Tibial artery (tissue), 4 donors: ENCODE results near the gene CEP44.
"Not testable (repeated sequence)": the region's sequence is repeated elsewhere in the genome, so short reads cannot be mapped to it uniquely, and the experiment has no call there.

ENCODE experiments used
- DNase-seq, 2 donors: peaks; one replicate each; pipeline ENCODE4 v3.0.0-alpha.2; 2019
- H3K27ac ChIP-seq, 2 donors: fragments of 200-600 bp; sonication (generic) in 1 of 2; 1 replicate in 1 of 2; 2 replicates in 1 of 2; pipeline ENCODE4 v1.5.1; 2018 to 2019; ENCODE audit warnings: mild to moderate bottlenecking in 1 of 2
- H3K27me3 ChIP-seq, 2 donors: fragments of 200-600 bp; sonication (generic) in 1 of 2; one replicate each; pipeline versions ENCODE4 v1.5.1 to v1.6.0; 2016 to 2019
- H3K36me3 ChIP-seq, 3 donors: fragments of 200-600 bp; sonication (generic) in 2 of 3; one replicate each; pipeline ENCODE4 v1.5.1; 2016 to 2019; ENCODE audit warnings: mild to moderate bottlenecking in 2 of 3
- H3K4me1 ChIP-seq, 4 donors: fragments of 200-600 bp; sonication (generic) in 2 of 4; 1 replicate in 3 of 4; 2 replicates in 1 of 4; pipeline ENCODE4 v1.5.1; 2016 to 2019
- H3K4me3 ChIP-seq, 2 donors: fragments of 200-600 bp; sonication (generic) in 1 of 2; 1 replicate in 1 of 2; 2 replicates in 1 of 2; pipeline ENCODE4 v1.5.1; 2018 to 2019; ENCODE audit warnings: mild to moderate bottlenecking in 2 of 2
- H3K9me3 ChIP-seq, 3 donors: fragments of 200-600 bp; sonication (generic) in 1 of 3; one replicate each; pipeline ENCODE4 v1.5.1; 2016 to 2019
- CTCF ChIP-seq, 2 experiments: fragments of 200-600 bp in 1 of 2; fragments of 450-650 bp in 1 of 2; IDR thresholded peaks; one replicate each; pipeline ENCODE4 v1.5.1; 2017 to 2019; ENCODE audit warnings: antibody characterized with exemption in 2 of 2, mild to moderate bottlenecking in 1 of 2, moderate library complexity in 1 of 2
- intact Hi-C: fragments of 100-400 bp; cut with DNase I; formaldehyde crosslinking; loops from one replicate; pipeline ENCODE4 v1.15.0; 2023; ENCODE audit warnings: low total_unique reads

The CEP44 gene

GRCh38 chr4:174286870-174287269 lies 3.2 kb downstream of the CEP44 start:
- H3K9me3 ChIP-seq, result peaks cover 0 to 1% (median 0%) of the 10 kb centered on the region in 3 donors
- intact Hi-C loops, result no loop called here
- no peaks in the 10 kb centered on the region for H3K27me3 ChIP-seq
- no peak for DNase-seq
- no peak overlapping the region for H3K4me3 ChIP-seq
- H3K27ac ChIP-seq, result no peak overlapping the region
- peaks cover 0 to 2% (median under 1%) of the 10 kb centered on the region in 3 donors for H3K36me3 ChIP-seq
- peaks cover 5 to 27% (median 11%) of the 10 kb centered on the region in 4 donors for H3K4me1 ChIP-seq
- no peak for TF ChIP-seq CTCF (IDR thresholded peaks at IDR 0.05)

GRCh38 chr4:174292473-174292872 lies 8.8 kb downstream of the CEP44 start:
- peaks cover 5 to 16% (median 14%) of the 10 kb centered on the region in 3 donors for H3K36me3 ChIP-seq
- intact Hi-C loops, result no loop called here
- no peak for DNase-seq
- no peak for TF ChIP-seq CTCF (IDR thresholded peaks at IDR 0.05)
- no peak overlapping the region for H3K4me3 ChIP-seq
- H3K27ac ChIP-seq, result no peak overlapping the region
- peaks cover 0 to 14% (median 4%) of the 10 kb centered on the region in 3 donors for H3K9me3 ChIP-seq
- H3K4me1 ChIP-seq, result no peaks in the 10 kb centered on the region
- no peaks in the 10 kb centered on the region for H3K27me3 ChIP-seq

GRCh38 chr4:174294641-174295040 lies 10.9 kb downstream of the CEP44 start:
- intact Hi-C loops, H3K4me1 ChIP-seq: not testable (repeated sequence)

GRCh38 chr4:174295142-174295541 lies 11.4 kb downstream of the CEP44 start:
- H3K4me1 ChIP-seq, DNase-seq, H3K27ac ChIP-seq, intact Hi-C loops, H3K4me3 ChIP-seq, H3K27me3 ChIP-seq: not testable (repeated sequence)
- Histone ChIP-seq H3K36me3 (peaks cover 12 to 23% (median 16%) of the 10 kb centered on the region in 3 donors), H3K9me3 (peaks cover 0 to 14% (median 4%) of the 10 kb centered on the region in 3 donors)

More at GRCh38 chr4:174294641-174295040, 10.9 kb downstream of the CEP44 start:
- Histone ChIP-seq H3K36me3 (peaks cover 8 to 18% (median 16%) of the 10 kb centered on the region in 3 donors), H3K9me3 (peaks cover 0 to 14% (median 4%) of the 10 kb centered on the region in 3 donors)
- DNase-seq, H3K4me3 ChIP-seq, H3K27me3 ChIP-seq, H3K27ac ChIP-seq: not testable (repeated sequence)

GRCh38 chr4:174303687-174304086 lies 20.0 kb downstream of the CEP44 start:
- Histone ChIP-seq H3K27me3 (no peaks in the 10 kb centered on the region), H3K36me3 (peaks cover 26 to 61% (median 30%) of the 10 kb centered on the region in 3 donors), H3K4me1 (no peaks in the 10 kb centered on the region), H3K9me3 (no peaks in the 10 kb centered on the region), H3K4me3 (no peak overlapping the region), H3K27ac (no peak overlapping the region)
- intact Hi-C loops, result no loop called here
- no peak for DNase-seq
- TF ChIP-seq CTCF (IDR thresholded peaks at IDR 0.05), result no peak

GRCh38 chr4:174304664-174305063 lies 21.0 kb downstream of the CEP44 start:
- Histone ChIP-seq H3K9me3 (no peaks in the 10 kb centered on the region), H3K27ac (no peak overlapping the region), H3K4me1 (no peaks in the 10 kb centered on the region), H3K27me3 (no peaks in the 10 kb centered on the region), H3K36me3 (peaks cover 26 to 65% (median 38%) of the 10 kb centered on the region in 3 donors), H3K4me3 (no peak overlapping the region)
- no peak for TF ChIP-seq CTCF (IDR thresholded peaks at IDR 0.05)
- DNase-seq, result no peak
- intact Hi-C loops, result no loop called here

GRCh38 chr4:174305961-174306360 lies 22.2 kb downstream of the CEP44 start:
- TF ChIP-seq CTCF (IDR thresholded peaks at IDR 0.05), result no peak
- H3K4me1 ChIP-seq, result no peaks in the 10 kb centered on the region
- H3K36me3 ChIP-seq, result peaks cover 31 to 59% (median 51%) of the 10 kb centered on the region in 3 donors
- no peaks in the 10 kb centered on the region for H3K27me3 ChIP-seq
- intact Hi-C loops, result no loop called here
- H3K4me3 ChIP-seq, result no peak overlapping the region
- H3K27ac ChIP-seq, result no peak overlapping the region
- no peak for DNase-seq
- H3K9me3 ChIP-seq, result no peaks in the 10 kb centered on the region
